ENCODE measurements around the gene GJB1.
"Not testable (repeated sequence)": the region's sequence is repeated elsewhere in the genome, so short reads cannot be mapped to it uniquely, and the experiment has no call there.

Gene GJB1

DNA sequence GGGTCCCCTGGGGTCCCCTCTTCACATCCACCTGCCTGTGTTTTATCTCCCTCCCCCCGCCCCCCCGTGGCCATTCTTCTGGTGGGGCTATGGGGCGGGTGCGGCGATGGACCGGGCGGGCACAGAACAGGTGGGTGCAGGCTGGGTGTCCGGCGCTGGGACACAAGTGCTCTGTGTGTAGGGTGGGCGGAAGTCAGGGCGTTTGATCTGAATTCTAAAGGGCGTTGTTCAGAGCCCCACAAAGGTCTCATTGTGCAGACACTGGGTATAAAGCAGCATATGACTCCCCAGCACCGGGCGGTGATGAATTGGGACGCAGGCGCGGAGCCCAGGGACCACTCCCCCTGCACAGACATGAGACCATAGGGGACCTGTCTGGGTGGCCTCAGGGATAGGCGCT lies at the start of gene GJB1:
TSS of gene GJB1 (plus strand) at position 296 of the 400 bp plus-strand sequence. CDS start 484 bp downstream, outside the sequence.
- no peak for DNase-seq

DNA sequence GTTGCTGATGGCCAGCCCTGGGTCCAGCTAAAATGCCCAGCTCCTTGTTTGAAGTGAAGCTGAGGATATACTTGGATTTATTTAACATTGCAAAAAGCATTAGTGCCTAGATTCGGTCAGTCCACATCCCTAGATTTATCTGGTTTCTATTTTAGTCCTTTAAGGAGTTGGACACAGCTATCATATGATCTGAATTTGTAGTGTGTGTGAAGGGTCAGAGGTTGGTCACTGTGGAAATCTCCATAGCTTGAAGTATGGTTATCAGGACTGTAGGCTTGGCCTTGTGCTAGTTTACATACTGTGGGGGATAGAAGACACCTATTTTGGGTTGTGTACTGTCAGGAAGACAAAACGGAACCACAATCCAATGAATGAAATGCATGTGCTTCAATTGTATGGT lies 49.6 kb upstream of the GJB1 start:
- no peak for DNase-seq

DNA sequence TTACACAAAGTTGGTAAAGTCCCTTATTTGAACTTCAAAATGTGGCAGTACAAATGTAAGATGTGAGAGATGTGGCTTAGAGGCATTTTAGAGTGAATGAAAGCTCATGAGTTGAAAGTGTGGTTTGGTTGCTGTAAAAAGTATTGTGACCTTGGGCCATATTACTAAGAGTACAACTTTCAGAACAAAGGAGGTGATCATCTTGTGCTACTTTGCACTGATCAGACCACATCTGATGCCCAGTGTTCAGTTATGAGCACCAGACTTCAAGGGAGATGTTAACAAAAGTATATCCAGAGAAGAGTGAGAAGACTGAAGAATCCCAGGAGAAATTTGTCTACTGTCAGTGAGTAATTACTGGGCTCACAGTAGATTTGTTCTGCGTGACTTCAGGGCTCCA lies 48.2 kb upstream of the GJB1 start:
- DNase-seq, result no peak

DNA sequence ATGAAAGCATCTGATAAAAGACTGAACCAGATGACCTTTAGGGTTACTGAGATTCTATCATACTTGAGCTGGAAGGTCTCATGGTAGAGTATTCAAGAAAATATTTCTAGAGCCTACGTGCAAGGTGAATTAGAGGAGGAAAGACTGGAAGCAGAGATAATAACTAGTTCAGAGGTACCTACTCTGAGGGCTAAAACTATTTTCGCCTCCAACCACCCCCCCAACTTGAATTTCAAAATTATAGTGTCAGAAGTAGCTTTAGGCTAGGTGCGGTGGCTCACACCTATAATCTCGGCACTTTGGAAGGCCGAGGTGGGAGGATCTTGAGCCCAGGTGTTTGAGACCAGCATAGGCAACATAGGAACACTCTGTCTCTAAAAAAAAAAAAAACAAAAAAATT lies 47.5 kb upstream of the GJB1 start:
- no peak for DNase-seq

DNA sequence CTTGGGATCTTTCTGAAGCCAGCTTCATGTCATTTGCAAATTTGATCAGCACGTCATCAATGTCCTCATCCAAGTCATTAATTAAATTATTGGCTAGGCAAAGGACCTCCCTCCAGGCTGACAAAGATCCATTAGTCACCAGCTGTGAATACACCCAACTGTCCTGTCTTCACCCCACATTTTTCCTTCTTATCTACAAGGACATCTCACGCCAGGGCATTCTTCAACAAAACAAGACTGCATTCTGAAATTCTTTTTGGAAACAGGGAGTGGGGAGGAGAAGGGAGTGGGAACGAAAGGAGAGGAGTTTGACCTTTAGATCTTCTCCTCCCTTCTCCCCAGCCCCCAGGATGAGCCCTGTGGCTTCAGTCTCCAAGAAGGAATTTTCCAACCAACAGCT lies 45.7 kb upstream of the GJB1 start:
- no peak for DNase-seq

DNA sequence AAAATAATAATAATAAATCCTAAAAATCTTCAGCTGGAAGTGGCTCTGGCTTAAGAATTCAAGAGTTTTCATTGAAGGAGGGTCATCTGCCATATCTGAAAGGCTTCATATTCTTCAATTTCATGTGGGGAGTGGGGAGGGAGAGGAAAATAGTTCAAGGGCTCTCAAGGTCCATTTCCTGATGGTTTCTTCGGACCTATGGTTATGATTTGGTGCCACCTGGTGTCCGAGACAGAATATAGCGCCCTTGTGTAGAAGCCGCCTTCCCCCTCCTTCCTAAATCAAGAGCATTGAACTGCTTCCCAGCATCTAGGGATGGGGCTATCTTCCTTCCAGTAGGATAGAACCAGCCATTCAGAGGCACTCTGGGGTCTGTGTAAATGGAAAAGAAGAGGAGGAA lies 44.1 kb upstream of the GJB1 start:
- DNase-seq, result no peak

DNA sequence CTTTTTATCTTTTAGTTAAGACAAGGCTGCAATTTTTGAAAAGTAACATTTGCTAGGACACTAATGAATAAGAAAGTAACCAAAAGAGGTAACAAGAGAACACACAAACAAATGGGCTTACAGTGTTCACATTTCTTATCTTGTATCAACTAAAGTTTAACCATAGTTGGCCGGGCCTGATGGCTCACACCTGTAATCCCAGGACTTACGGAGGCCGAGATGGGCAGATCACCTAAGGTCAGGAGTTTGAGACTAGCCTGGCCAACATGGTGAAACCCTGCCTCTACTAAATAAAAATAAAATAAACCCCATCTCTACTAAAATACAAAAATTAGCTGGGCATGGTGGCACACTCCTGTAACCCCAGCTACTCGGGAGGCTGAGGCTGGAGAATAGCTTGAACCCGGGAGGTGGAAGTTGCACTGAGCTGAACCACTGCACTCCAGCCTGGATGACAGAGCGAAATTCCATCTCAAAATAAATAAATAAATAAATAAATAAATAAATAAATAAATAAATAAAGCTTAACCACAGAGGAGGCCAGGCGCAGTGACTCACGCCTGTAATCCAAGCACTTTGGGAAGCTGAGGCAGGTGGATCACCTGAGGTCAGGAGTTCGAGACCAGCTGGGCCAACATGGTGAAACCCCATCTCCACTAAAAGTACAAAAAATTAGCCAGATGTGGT lies 42.3 kb upstream of the GJB1 start:
- not testable (repeated sequence) for DNase-seq

DNA sequence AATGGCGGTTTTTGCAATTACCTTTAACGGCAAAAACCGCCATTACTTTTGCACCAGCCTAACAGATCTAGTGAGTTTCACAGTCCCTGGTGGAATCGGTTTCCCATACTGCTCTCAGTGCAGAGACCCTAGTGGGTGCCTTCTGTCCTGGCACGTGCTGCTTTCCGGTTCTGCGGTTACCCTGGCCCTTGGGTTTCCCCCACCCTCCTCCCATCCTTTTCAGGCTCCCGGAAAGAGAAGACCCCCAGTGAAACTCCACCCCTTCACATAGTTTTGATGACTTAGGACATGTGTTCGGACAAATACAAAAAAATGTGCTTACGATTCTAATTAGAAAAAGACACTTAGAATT lies 41.5 kb upstream of the GJB1 start:
- no peak for DNase-seq

DNA sequence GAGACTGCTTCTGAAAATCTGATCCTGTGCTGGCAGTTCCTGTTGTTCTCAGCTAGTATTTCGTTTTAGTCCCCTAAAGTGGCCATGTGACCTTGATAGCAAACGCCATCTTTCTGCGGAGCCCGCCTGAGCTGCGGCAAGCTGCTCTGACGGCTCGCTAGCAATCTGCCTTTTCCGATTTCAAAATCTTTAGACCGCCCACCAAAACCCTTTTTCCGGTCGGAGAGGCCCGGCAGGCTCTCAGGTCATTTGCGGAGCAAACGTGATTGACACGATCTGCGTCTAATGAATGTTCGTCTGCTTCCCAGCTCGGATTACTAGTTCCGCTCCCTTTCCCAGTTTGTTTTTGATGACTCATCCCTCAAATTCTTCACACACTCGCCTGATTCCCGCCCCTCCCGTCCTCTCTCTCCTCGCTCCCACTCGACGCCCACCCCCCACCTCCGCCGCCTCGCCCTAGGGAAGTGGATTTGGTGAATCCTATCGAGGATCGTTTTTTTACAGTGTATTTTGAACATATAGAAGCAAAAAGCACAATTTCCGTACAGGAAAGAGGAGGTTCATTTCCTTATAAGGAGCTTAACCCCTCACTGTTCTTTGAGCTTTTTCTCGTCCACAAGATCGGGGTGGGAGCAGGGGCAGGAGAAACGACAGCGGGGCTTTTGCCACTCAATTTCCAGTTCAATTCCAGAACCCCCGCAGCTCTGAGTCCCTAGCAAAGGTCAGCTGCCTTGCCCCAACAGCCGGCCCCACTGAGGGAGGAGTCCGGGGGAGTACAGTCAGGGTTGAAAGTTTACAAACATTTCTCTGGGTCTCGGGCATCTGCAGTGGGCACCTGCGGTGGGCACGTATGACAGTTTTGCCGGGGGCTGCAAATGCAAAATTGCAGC lies 40.9 kb upstream of the GJB1 start:
- DNase-seq, result peak; percentile 89

DNA sequence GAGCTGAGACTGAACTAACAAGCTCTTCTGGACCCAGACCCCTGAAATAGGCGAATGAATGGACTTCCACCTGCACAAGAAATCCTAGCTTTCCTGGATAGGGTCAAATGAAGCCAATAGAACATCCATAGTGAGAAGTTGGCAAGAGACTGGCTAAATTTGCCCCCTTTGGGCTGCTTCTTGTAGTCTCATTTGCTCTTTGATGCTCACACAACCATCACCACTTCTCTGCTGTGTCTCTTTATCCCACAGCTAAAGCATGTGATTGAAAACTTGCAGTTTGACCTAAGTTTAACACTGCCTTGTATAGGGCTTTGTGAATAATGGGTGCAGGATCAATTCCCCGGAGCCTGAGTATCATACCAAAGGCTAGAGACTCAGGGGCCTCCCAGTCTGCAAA lies 40.2 kb upstream of the GJB1 start:
- no peak for DNase-seq

DNA sequence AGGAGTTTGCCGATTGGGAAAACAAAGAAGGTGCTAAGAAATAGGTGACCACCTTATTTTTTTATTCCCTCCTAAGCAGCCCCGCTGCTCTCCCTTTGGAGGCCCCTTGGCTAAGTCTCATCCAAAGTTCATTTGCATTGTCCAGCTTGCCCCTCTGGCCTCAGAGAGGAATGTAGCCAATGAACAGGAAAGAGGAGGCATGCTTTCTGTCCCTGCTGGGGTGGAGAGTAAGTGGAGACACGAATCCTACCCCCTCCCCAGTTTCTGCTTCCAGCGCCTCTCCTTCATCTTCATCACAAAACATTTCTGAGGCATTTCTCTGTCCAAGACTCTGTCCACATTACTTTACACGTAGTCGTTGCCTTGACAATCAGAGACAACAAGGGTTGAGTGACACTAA lies 39.7 kb upstream of the GJB1 start:
- no peak for DNase-seq

DNA sequence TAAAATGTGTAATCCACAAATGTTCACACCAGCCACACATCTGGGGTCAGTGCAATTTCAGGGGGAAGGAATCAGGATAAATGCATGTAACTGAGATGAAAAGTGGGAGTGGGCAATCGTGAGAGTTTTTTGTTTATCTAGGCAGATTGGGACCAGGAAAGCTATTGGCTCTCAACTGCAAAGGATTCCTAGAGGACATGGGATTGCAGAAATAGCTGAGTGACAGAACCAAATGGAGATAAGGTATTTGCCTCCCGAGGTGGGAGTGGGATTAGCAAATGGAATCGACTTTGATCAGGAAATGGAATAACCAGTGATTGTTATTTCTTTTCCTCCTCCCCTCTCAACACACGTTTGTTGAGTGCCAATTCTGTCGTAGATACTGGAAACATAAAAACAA lies 38.9 kb upstream of the GJB1 start:
- DNase-seq, result no peak

DNA sequence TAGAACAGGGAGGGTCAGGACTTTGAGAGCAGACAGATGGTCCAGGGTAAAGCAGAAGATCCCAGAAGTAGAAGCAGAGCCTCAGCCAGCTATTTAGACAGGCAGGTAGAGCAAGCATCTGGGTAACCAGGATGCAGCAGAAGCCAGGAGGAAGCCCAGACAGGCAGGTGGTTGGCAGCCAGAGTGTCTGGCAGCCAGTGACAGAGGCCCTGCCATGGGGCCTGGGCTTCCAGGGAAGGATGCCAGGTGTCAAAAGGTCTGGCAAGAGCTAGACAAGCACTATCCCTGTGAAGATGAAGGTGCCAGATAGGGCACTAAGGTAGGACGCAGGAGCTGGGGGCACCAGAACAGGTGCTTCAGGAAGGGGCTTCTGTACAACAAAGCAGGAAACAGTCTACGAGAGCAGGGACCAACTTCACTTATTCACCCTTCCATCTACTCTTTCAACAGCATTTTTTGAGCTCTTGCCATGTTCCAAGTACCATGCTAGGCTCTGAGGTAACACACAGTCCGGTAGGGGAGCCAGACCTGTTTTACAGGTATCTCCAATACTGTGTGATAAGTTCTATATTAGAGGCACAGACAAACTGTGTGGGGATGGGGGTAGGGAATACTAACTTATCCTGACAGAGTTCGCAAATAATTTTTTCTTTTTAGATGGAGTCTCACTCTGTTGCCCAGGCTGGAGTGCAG lies 38.1 kb upstream of the GJB1 start:
- DNase-seq, result no peak

DNA sequence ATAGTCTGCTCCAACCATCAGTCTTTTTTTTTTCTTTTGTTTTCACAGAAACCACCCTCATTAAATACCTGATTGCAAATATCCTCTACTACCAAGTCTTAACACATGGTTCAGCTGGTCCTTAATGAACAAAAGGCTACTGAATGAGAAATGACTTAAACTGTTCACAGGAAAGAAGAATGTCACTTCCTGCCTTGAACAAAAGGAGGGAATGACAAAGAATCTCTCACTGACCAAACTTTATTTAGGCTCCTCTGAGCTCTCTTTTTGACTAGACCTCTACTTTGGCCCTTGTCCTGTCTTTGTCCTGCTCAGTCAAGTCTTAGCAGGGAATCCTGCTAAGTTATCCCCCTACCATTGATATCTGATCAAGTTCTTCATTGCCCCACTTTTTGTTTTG lies 31.8 kb upstream of the GJB1 start:
- DNase-seq, result no peak

DNA sequence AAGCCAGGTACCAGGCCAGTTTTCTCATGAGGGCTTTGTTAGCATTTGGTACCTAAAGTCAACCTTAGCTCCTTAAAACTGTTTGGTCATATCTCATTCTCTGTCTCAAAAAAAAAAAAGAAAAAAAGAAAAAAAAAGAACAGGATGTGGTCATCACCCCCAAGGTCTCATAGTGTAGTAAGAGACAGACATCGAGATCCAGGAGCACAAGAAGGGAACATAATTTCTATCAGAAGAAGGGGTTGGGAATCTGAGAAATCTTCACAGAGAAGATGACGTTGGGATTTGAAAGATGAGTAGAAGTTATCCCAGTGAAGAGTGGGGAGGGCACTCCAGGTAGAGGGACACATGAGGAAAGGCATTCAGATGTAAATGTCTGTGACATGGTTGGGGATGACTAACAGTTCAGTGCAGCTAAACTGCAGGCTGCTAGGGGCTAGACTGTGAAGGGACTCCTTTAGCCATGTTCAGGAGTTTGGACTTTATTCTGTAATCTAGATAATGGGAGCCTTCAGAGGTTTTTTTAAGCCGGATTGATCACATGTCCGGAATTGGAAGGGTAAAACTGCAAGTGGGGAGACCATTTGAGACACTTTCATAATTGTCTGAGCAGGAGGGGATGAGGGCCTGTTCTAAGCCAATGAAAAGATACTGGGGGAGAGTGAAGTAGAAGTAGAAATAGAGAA lies 26.9 kb upstream of the GJB1 start:
- DNase-seq, result no peak

DNA sequence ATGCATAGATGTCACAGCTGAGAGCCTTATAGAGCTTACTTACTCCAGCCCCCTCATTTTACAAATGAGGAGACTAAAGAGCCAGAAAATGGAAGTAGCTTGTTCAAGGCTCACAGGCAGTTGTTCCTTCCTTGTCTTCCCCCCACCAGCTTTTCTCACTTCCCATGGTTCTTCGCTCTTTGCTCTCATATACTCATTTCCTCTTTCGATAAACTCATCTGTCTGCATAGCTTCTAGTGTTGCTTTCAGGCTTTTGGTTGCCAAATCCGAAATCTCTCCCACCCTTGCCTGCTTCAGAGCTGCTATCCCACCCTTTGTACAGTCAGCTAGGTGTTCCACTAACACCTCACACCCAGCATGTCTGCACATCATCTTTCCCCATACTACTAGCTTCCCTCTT lies 25.0 kb upstream of the GJB1 start:
- DNase-seq, result no peak

DNA sequence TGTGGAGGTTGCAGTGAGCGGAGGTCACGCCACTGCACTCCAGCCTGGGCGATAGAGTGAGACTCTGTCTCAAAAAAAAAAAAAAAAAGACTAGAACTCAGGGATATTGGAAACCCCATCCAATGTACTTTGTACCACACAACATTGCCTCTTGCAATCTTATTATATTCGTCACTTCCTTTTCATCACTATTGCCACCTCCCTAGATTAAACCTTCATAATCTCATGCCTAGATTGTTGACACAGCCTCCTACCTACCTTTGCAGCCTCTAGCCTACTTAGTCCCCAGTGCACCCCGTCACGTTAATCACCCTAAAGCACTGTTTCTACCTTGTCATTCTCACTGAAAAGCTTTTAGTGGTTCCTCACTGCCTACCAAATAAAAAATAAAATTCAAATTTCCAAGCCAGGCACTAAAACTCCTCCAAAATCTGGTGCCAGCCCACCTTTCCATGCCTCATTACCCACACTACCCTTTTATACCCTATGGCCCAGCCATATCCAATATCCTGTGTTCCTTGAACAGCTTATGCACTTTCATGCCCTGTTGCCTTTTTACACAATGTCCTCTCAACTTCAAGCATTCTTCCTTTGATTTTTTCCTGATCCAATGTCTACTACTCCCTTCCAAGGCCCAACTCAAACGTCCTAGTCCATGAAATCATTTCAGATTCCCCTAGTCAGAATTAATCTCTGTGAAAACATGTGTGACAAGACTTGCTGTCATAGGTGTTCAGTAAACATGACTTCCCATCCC lies 23.6 kb upstream of the GJB1 start:
- DNase-seq, result no peak

DNA sequence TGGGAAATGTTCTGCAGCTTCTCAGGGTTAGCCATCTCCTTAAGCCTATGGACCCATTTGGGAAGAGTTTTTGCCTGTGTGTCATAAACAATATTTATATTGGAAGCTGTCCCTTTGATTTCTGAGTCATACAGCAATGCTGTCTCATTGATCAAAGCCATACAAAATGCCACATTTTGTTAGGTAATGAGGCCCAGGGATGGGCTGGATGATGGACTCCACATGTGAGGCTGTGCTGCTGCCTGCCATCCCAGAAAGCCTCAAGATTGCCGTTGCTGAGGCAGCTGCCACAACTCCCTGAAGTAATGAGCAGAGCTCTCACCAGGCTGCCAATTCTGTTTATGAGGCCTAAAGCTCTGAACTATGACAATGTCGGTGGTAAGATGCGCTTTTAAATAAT lies 12.2 kb upstream of the GJB1 start:
- no peak for DNase-seq

DNA sequence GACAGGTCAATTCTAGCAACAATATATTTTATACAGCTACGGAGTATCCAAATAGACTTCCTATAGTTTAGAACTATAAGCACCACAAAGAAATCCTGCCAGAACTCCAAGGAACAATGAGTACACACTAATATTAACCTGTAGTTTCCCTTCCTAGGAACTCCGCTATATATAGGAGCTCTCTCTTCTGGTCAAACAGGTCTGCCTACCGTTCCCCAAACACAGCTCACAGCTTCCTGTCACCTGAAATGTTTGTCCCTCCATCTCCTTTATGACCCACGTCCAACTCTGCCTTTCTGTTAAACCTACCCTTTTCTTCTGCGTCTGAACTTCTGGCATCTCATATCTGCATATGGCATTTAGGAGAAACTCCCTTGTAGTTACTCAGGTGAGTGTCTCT lies 10.5 kb upstream of the GJB1 start:
- DNase-seq, result no peak

DNA sequence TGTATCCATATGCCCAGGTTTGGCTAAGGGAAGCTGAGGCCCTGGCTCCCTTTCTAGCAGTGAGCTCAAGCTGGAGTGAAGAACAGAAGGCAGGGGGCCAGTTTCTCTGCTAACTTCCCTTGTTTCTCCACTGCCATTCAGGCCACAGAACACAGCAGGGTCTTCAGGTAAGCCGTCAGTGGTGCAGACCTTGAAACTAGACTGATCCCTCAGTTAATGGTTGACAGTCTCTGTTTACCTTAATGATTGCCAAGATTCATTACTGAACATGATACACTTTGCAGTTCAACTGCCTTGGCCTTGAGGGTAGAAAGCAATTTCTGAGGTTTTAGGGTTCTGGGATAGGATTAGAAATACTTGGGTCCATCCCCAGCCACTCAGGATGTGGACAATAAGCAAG lies 8.9 kb upstream of the GJB1 start:
- DNase-seq, result no peak

DNA sequence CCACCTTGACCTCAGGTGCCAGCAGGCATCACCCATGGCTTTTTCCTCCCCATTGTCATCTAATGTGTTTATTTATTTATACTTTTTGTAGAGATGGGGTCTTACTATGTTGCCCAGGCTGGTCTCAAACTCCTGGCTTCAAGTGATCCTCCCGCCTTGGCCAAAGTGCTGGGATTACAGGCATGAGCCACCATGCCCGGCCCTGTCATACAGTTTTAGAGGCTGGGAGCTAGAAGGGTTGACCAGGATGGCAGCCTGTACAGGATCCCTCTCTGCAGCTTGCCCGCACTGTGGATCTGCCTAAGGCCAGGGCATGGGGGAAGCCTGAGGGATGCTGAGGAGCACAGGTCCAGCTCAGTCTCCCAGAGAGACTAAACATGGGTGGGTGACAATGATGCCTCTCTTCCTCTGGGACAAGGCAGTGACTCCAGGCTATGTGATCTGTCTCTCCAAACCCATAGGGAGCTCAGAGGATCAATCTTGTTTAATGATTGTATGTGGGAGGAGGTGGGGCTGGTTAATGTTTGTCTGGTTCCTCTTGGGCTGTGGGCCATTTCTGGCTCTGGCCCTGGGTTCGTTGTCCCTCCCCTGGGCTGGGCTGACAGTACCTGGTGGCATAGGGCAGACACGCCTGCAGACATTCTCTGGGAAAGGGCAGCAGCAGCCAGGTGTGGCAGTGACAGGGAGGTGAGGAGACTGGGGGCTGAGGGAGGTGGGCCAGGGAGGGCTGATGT lies 8.3 kb upstream of the GJB1 start:
- no peak for DNase-seq

DNA sequence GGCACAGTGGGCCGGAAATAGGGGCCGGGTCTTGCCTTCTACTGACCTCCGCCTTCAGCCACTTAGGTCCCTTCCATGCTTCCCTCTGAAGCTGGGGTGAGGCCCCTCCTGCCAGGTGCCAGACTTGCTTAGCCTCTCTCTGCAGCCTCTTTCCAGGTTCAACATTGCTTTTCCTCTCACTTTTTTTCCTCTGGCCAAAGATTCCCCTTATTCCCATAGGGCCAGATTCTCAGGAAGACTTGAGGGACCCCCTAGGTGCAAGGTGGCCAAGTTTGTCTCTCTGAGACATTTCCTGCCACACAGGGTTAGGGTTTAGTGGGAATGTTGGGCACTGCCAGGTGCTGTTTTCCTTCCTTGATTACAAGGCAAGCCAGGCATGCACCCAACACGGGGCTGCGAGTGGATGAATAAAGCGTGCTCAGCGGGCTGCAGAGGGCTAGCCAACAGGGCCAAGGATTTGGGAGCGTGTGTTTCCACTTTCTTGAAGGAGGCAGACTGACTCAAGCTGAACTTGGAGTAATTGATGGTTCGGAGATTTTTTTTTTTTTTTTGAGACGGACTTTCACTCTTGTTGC lies 7.6 kb upstream of the GJB1 start:
- no peak for DNase-seq

Measured in DMS79 (cell line).